ENCODE results near the gene ALG1.
"Not testable (repeated sequence)": the region's sequence is repeated elsewhere in the genome, so short reads cannot be mapped to it uniquely, and the experiment has no call there.

GRCh38 chr16:5099174-5099573, 27.5 kb downstream of the ALG1 start:
- not testable (repeated sequence) for TF ChIP-seq POLR2A, POLR2AphosphoS5 (IDR thresholded peaks at IDR 0.05)
- TF ChIP-seq, protein P1, sequence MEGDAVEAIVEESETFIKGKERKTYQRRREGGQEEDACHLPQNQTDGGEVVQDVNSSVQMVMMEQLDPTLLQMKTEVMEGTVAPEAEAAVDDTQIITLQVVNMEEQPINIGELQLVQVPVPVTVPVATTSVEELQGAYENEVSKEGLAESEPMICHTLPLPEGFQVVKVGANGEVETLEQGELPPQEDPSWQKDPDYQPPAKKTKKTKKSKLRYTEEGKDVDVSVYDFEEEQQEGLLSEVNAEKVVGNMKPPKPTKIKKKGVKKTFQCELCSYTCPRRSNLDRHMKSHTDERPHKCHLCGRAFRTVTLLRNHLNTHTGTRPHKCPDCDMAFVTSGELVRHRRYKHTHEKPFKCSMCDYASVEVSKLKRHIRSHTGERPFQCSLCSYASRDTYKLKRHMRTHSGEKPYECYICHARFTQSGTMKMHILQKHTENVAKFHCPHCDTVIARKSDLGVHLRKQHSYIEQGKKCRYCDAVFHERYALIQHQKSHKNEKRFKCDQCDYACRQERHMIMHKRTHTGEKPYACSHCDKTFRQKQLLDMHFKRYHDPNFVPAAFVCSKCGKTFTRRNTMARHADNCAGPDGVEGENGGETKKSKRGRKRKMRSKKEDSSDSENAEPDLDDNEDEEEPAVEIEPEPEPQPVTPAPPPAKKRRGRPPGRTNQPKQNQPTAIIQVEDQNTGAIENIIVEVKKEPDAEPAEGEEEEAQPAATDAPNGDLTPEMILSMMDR (IDR thresholded peaks at IDR 0.05): not testable (repeated sequence)

All from breast epithelium (tissue), 3 donors.